ENCODE measurements around the gene DEGS1. TPM values are rescaled to one million over a fixed set of nuclear protein-coding genes. Genes with fewer than 3 reads are reported as not detected.

The DEGS1 gene
- total RNA-seq, 1 experiment from 2014 or later: 59.8 TPM

GRCh38 chr1:224178894-224179293 is 4.1 kb upstream of the DEGS1 start:
- H3K14ac ChIP-seq (ENCODE audit: insufficient read depth, low read length): no peak overlapping the region
- no peaks in the 10 kb centered on the region for H3K9me3 ChIP-seq (ENCODE audit: control insufficient read depth, low read depth, low read length)
- no peaks in the 10 kb centered on the region for H3K79me1 ChIP-seq (ENCODE audit: insufficient read depth, low read depth, low read length, poor library complexity, severe bottlenecking)
- H3K23me2 ChIP-seq (ENCODE audit: insufficient read length, low read depth, low read length, poor library complexity, severe bottlenecking): peaks cover 8% of the 10 kb centered on the region
- no peak overlapping the region for H3K27ac Mint-ChIP-seq
- no peak overlapping the region for H2BK120ac ChIP-seq (ENCODE audit: low read depth, low read length, poor library complexity, severe bottlenecking)
- no peak overlapping the region for H3K4me3 Mint-ChIP-seq
- DNase-seq: no peak
- no peak overlapping the region for H2BK20ac ChIP-seq (ENCODE audit: low read depth, low read length, poor library complexity, severe bottlenecking)
- H4K20me1 ChIP-seq (ENCODE audit: control insufficient read depth, insufficient read depth, insufficient read length): no peaks in the 10 kb centered on the region
- no CpG with 5 or more reads among the region's 5 CpGs for WGBS (ENCODE audit: extremely low coverage, insufficient read length, low lambda C conversion rate)
- H3K4me1 Mint-ChIP-seq: peaks cover 16 to 23% of the 10 kb centered on the region in 2 experiments
- no peak overlapping the region for H3K56ac ChIP-seq (ENCODE audit: insufficient read length, low read depth, low read length)
- no peak overlapping the region for H4K91ac ChIP-seq (ENCODE audit: insufficient read length, low read depth, low read length)
- H3K79me2 ChIP-seq (ENCODE audit: insufficient read depth, low read length): no peaks in the 10 kb centered on the region
- H3K36me3 Mint-ChIP-seq (ENCODE audit: insufficient read depth in 1 of 3, low read depth in 3 of 3): no peaks in the 10 kb centered on the region; a peak in 1 of 7 replicates
- H4K8ac ChIP-seq (replicated peaks; ENCODE audit: insufficient read length, low read depth, low read length): no peak overlapping the region
- no peak overlapping the region for H3K4me2 ChIP-seq (ENCODE audit: insufficient read depth, insufficient read length, low read length)
- no peak for TF ChIP-seq CTCF (conservative IDR thresholded peaks at IDR 0.05)
- no peaks in the 10 kb centered on the region for H3K27me3 ChIP-seq (ENCODE audit: insufficient read depth, low read length)
- H2BK15ac ChIP-seq (ENCODE audit: low read depth, low read length): no peak overlapping the region
- H3K9me3 Mint-ChIP-seq: no peaks in the 10 kb centered on the region
- H3K4me1 ChIP-seq (ENCODE audit: insufficient read depth, low read length): no peaks in the 10 kb centered on the region
- no peak overlapping the region for H3T11ph ChIP-seq (ENCODE audit: low read length)
- H4K5ac ChIP-seq (ENCODE audit: insufficient read length, low read depth, low read length): no peak overlapping the region
- no peak overlapping the region for H3K18ac ChIP-seq (ENCODE audit: insufficient read length, low read depth, low read length)
- H3K9ac ChIP-seq (ENCODE audit: extremely low read depth, insufficient read length, low read length): no peak overlapping the region
- H2BK12ac ChIP-seq (ENCODE audit: insufficient read length, low read depth, low read length): no peak overlapping the region
- H3K27ac ChIP-seq (ENCODE audit: insufficient read length, low read depth, low read length): no peak overlapping the region
- H3K27me3 Mint-ChIP-seq (ENCODE audit: low read depth): no peaks in the 10 kb centered on the region; the same call in 1 of the 2 replicates
- no peak overlapping the region for H2AK5ac ChIP-seq (ENCODE audit: insufficient read length, low read length)
- H3K23ac ChIP-seq (ENCODE audit: insufficient read length, low read depth, low read length): no peak overlapping the region
- no peak overlapping the region for H2BK5ac ChIP-seq (ENCODE audit: insufficient read length, low read length)
- no peak overlapping the region for H2AFZ ChIP-seq (ENCODE audit: low read length)
- no peak overlapping the region for H3K4ac ChIP-seq (ENCODE audit: low read depth, low read length)
